Measurements from ENCODE around the gene HTD2. TPM values are rescaled to one million over a fixed set of nuclear protein-coding genes. Genes with fewer than 3 reads are reported as not detected.

The HTD2 gene
- polyA plus RNA-seq, 2 of the 4 experiments (the other 2 are of a cell fraction) = 4.6 to 8.4 TPM

GRCh38 chr3:58346368-58346767 is 40.0 kb downstream of the HTD2 start:
- no peak overlapping the region for H3K4me3 ChIP-seq
- no peak overlapping the region for H3K27ac ChIP-seq
- 96% methylated on average over 2 of the region's 2 CpGs for WGBS (ENCODE audit: missing lambda C conversion rate)
- H3K9me3 ChIP-seq = no peaks in the 10 kb centered on the region
- no peak for TF ChIP-seq HDAC2 (IDR thresholded peaks at IDR 0.05)
- no peak for TF ChIP-seq ATOH8 (CRISPR knock-in tag; IDR thresholded peaks at IDR 0.05; ENCODE audit: low read depth)
- no peak for TF ChIP-seq FOSL2 (IDR thresholded peaks at IDR 0.05)
- TF ChIP-seq FOSL2 (CRISPR knock-in tag; IDR thresholded peaks at IDR 0.05) = no peak
- TF ChIP-seq KDM5A (IDR thresholded peaks at IDR 0.05) = no peak
- TF ChIP-seq MYC (IDR thresholded peaks at IDR 0.05; ENCODE audit: borderline replicate concordance, low read length) = no peak
- TF ChIP-seq CBX8 (IDR thresholded peaks at IDR 0.05) = no peak
- TF ChIP-seq FOXS1 (CRISPR knock-in tag; IDR thresholded peaks at IDR 0.05) = no peak
- no peak for TF ChIP-seq MAX (IDR thresholded peaks at IDR 0.05)
- no peak for TF ChIP-seq ESRRA (IDR thresholded peaks at IDR 0.05; ENCODE audit: borderline replicate concordance, low read length)
- no peak for TF ChIP-seq NPAS2 (CRISPR knock-in tag; IDR thresholded peaks at IDR 0.05; ENCODE audit: borderline replicate concordance)
- CTCF ChIA-PET = interaction anchor here (1.4 kb wide), 1 partner anchor 57 kb away, joined by 3 read pairs; no protein-coding TSS in a partner anchor
- no peak overlapping the region for H3K4me2 ChIP-seq
- DNase-seq (ENCODE audit: low read depth in 1 of 2, low spot score in 1 of 2) (no peak), FAIRE-seq (no peak), ATAC-seq (no peak)
- POLR2A ChIA-PET = no interaction called here
- no peaks in the 10 kb centered on the region for H3K4me1 ChIP-seq

- Histone ChIP-seq H3K27ac (no peak overlapping the region), H3K4me2 (no peak overlapping the region), H3K9me3 (no peaks in the 10 kb centered on the region), H3K4me1 (no peaks in the 10 kb centered on the region), H3K4me3 (no peak overlapping the region)
- no peak for TF ChIP-seq FOXS1 (CRISPR knock-in tag; IDR thresholded peaks at IDR 0.05)
- no peak for TF ChIP-seq ZNF302 (CRISPR knock-in tag; IDR thresholded peaks at IDR 0.05)
- TF ChIP-seq ELK1 (IDR thresholded peaks at IDR 0.05; ENCODE audit: low read depth, low read length) = no peak
- TF ChIP-seq TP53 (CRISPR knock-in tag; IDR thresholded peaks at IDR 0.05) = no peak
- no peak for TF ChIP-seq SMC3 (IDR thresholded peaks at IDR 0.05)
- no peak for TF ChIP-seq SREBF2 (IDR thresholded peaks at IDR 0.05)
- TF ChIP-seq POLR2A (IDR thresholded peaks at IDR 0.05; ENCODE audit: low read length) = no peak
- no peak for TF ChIP-seq HDAC2 (IDR thresholded peaks at IDR 0.05)
- no peak for TF ChIP-seq ZFP36 (IDR thresholded peaks at IDR 0.05; ENCODE audit: borderline replicate concordance, partially characterized antibody)
- no peak for TF ChIP-seq CHD4 (IDR thresholded peaks at IDR 0.05; ENCODE audit: borderline replicate concordance)
- TF ChIP-seq CEBPB (IDR thresholded peaks at IDR 0.05) = no peak
- no peak for TF ChIP-seq KDM5A (IDR thresholded peaks at IDR 0.05)
- TF ChIP-seq MAFK (IDR thresholded peaks at IDR 0.05; ENCODE audit: partially characterized antibody) = no peak
- no peak for TF ChIP-seq ESRRA (IDR thresholded peaks at IDR 0.05; ENCODE audit: borderline replicate concordance, low read length)
- TF ChIP-seq PHF8 (IDR thresholded peaks at IDR 0.05; ENCODE audit: borderline replicate concordance, low read depth) = no peak
- TF ChIP-seq CBX2 (IDR thresholded peaks at IDR 0.05; ENCODE audit: borderline replicate concordance, low read depth) = no peak
- FAIRE-seq (no peak), DNase-seq (ENCODE audit: low read depth in 1 of 2, low spot score in 1 of 2) (no peak), ATAC-seq (no peak)
- ChIA-PET CTCF (interaction anchor here (1.2 to 1.4 kb wide), 2 partner anchors 12 to 55 kb away, joined by 3 to 5 read pairs; no protein-coding TSS in a partner anchor), POLR2A (no interaction called here)
- WGBS (ENCODE audit: missing lambda C conversion rate) = 85% methylated on average over 6 of the region's 7 CpGs
Observed at GRCh38 chr3:58347984-58348383, 41.7 kb downstream of the HTD2 start.

Data from A549 (cell line).